Dedifferentiated amniotic fluid mesenchymal stem cell (primary cell): ENCODE results near the gene ISM2.

Experiments
- DNase-seq: peaks from one replicate; pipeline ENCODE4 v3.0.0-alpha.2; 2016; ENCODE audit errors: extremely low spot score

Gene ISM2

GRCh38 chr14:77508249-77508648, 9.6 kb upstream of the ISM2 start:
- DNase-seq, result no peak

GRCh38 chr14:77507762-77508161, 9.1 kb upstream of the ISM2 start:
- no peak for DNase-seq

GRCh38 chr14:77505031-77505430, 6.4 kb upstream of the ISM2 start:
- no peak for DNase-seq

- no peak for DNase-seq
These were observed 4.5 kb upstream of the ISM2 start for GRCh38 chr14:77503138-77503537.

- no peak for DNase-seq
These were observed 3.6 kb upstream of the ISM2 start for GRCh38 chr14:77502109-77502782.

- no peak for DNase-seq
These were observed 440 bp upstream of the ISM2 start for GRCh38 chr14:77498984-77499527.

- no peak for DNase-seq
These were observed 3.3 kb downstream of the ISM2 start for GRCh38 chr14:77495334-77495733.

- DNase-seq, result no peak
These were observed 7.6 kb downstream of the ISM2 start for GRCh38 chr14:77491056-77491455.

GRCh38 chr14:77490347-77490986, 8.1 kb downstream of the ISM2 start:
- no peak for DNase-seq

- no peak for DNase-seq
These were observed 9.6 kb downstream of the ISM2 start for GRCh38 chr14:77489041-77489440.

- no peak for DNase-seq
These were observed 10.1 kb downstream of the ISM2 start for GRCh38 chr14:77488558-77488957.

GRCh38 chr14:77485901-77486678, 12.5 kb downstream of the ISM2 start:
- DNase-seq, result no peak

- no peak for DNase-seq
These were observed 13.4 kb downstream of the ISM2 start for GRCh38 chr14:77485256-77485655.

GRCh38 chr14:77482422-77482821, 16.2 kb downstream of the ISM2 start:
- DNase-seq, result no peak

- no peak for DNase-seq
These were observed 19.8 kb downstream of the ISM2 start for GRCh38 chr14:77478796-77479195.

GRCh38 chr14:77478029-77478428, 20.6 kb downstream of the ISM2 start:
- DNase-seq, result no peak

GRCh38 chr14:77475432-77476115, 23.0 kb downstream of the ISM2 start:
- no peak for DNase-seq

- no peak for DNase-seq
These were observed 24.0 kb downstream of the ISM2 start for GRCh38 chr14:77474479-77475177.

- no peak for DNase-seq
These were observed 24.7 kb downstream of the ISM2 start for GRCh38 chr14:77473921-77474320.

GRCh38 chr14:77470224-77470870, 28.3 kb downstream of the ISM2 start:
- no peak for DNase-seq

GRCh38 chr14:77469539-77469938, 29.1 kb downstream of the ISM2 start:
- DNase-seq, result no peak
